ENCODE results near the gene CNTRL. TPM values are rescaled to one million over a fixed set of nuclear protein-coding genes. Genes with fewer than 3 reads are reported as not detected.

The CNTRL gene
- total RNA-seq, 1 experiment from 2014 or later = 44.9 TPM

DNA sequence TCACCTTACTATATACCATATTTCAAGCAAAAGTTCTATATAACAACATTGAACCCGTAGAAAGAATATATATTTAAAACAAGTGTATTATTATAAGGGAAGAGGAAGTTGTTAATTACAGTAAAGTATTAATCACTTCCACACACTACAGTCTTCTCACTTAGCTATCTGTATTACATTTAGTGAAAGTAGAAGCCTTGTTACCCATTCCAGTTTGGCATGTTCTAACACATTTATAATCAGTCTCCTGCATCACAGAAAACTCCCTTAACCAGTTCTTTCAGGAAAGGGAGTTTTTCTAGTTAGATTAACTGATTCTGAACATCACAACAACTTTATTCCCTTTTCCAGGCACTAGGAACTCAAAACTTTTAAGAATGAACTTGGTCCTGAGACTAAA is 120.0 kb downstream of the CNTRL start:
- Histone ChIP-seq H3K9me2 (ENCODE audit: insufficient read depth) (no peaks in the 10 kb centered on the region), H3K79me2 (ENCODE audit: low read depth) (peaks cover 98% of the 10 kb centered on the region), H3F3A (ENCODE audit: insufficient read depth, low read depth) (no peaks in the 10 kb centered on the region), H3K27ac (no peak overlapping the region), H3K27me3 (ENCODE audit: insufficient read depth, low read depth) (no peaks in the 10 kb centered on the region), H3K4me2 (peak overlapping the region; percentile 23), H2AFZ (no peak overlapping the region), H3K36me3 (ENCODE audit: low read depth) (0 out of 2 replicates have a peak, but pooled peaks cover 6% of the 10 kb centered on the region), H4K20me1 (ENCODE audit: insufficient read depth) (peaks cover 86% of the 10 kb centered on the region), H3K4me1 (replicated peaks; ENCODE audit: insufficient read depth) (peaks cover 41% of the 10 kb centered on the region), H3K4me3 (no peak overlapping the region), H3K9me3 (ENCODE audit: insufficient read depth, low read depth) (no peaks in the 10 kb centered on the region)
- TF ChIP-seq, protein P1, sequence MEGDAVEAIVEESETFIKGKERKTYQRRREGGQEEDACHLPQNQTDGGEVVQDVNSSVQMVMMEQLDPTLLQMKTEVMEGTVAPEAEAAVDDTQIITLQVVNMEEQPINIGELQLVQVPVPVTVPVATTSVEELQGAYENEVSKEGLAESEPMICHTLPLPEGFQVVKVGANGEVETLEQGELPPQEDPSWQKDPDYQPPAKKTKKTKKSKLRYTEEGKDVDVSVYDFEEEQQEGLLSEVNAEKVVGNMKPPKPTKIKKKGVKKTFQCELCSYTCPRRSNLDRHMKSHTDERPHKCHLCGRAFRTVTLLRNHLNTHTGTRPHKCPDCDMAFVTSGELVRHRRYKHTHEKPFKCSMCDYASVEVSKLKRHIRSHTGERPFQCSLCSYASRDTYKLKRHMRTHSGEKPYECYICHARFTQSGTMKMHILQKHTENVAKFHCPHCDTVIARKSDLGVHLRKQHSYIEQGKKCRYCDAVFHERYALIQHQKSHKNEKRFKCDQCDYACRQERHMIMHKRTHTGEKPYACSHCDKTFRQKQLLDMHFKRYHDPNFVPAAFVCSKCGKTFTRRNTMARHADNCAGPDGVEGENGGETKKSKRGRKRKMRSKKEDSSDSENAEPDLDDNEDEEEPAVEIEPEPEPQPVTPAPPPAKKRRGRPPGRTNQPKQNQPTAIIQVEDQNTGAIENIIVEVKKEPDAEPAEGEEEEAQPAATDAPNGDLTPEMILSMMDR (conservative IDR thresholded peaks at IDR 0.05) = no peak
- no peak for TF ChIP-seq EZH2 (IDR thresholded peaks at IDR 0.05; ENCODE audit: low read depth)
- POLR2A ChIA-PET (ENCODE audit: unreplicated experiment) = no interaction called here
- CTCF ChIA-PET = no interaction called here
- DNase-seq = peak in 1 of 2 experiments; percentile 61
- no TSS peak for BruUV-seq (replicated peaks)
- intact Hi-C loops (cut with micrococcal nuclease; ENCODE audit: unreplicated experiment) = loop anchor here (5.0 kb wide), 1 partner anchor 122 kb away; the partner anchor contains the start of gene CNTRL

DNA sequence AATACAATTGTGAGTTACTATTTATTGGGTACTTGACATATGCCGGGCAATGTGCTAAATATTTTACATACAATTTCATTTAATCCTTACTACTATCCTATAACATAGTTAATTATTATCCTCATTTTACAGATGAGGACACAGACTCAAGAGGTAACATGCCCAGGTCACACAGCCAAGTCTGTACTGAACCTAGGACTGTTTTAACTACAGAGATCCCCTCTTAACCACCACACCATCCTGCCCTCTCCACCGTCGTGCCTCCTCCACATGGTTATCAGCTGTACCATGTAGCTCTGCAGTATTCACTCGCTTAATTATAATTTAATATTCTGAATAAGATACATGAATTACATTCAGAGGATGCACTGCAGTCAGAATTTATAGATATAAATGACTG is 121.6 kb downstream of the CNTRL start:
- Histone ChIP-seq H3K27ac (peak overlapping the region; percentile 4; the same call in 1 of the 2 replicates), H3K4me2 (no peak overlapping the region), H3K9me2 (ENCODE audit: insufficient read depth) (no peaks in the 10 kb centered on the region), H4K20me1 (ENCODE audit: insufficient read depth) (peaks cover 89% of the 10 kb centered on the region), H2AFZ (no peak overlapping the region), H3K4me1 (replicated peaks; ENCODE audit: insufficient read depth) (peaks cover 50% of the 10 kb centered on the region), H3K4me3 (no peak overlapping the region), H3K36me3 (ENCODE audit: low read depth) (0 out of 2 replicates have a peak, but pooled peaks cover 6% of the 10 kb centered on the region), H3K79me2 (ENCODE audit: low read depth) (peaks cover 100% of the 10 kb centered on the region), H3F3A (ENCODE audit: insufficient read depth, low read depth) (no peaks in the 10 kb centered on the region), H3K9me3 (ENCODE audit: insufficient read depth, low read depth) (no peaks in the 10 kb centered on the region), H3K27me3 (ENCODE audit: insufficient read depth, low read depth) (no peaks in the 10 kb centered on the region)
- TF ChIP-seq, protein P1 (conservative IDR thresholded peaks at IDR 0.05) = no peak
- TF ChIP-seq EZH2 (IDR thresholded peaks at IDR 0.05; ENCODE audit: low read depth) = no peak
- no TSS peak for BruUV-seq (replicated peaks)
- intact Hi-C loops (cut with micrococcal nuclease; ENCODE audit: unreplicated experiment) = loop anchor here (5.0 kb wide), 1 partner anchor 124 kb away; the partner anchor contains the start of gene CNTRL
- POLR2A ChIA-PET (ENCODE audit: unreplicated experiment) = no interaction called here
- CTCF ChIA-PET = no interaction called here
- DNase-seq = no peak

DNA sequence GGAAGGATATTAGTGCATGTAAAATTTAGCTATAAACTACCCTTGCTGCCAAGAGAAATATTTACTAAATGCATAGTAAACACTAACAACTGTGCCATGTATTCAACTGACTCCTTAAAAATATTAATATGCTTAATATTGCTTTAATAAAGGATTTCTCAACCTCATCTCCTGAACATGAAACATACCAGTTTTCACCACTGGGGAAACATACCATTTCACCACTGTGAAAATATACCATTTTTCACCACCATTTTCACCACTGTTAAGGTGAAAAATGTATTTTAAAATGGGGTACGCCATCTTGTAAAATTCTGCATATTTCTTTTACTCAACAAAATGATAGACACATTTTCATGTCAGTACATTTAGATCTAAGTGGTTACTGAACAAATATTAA is 122.4 kb downstream of the CNTRL start:
- ChIA-PET POLR2A (ENCODE audit: unreplicated experiment) (no interaction called here), CTCF (interaction anchor here (0.5 kb wide), 1 partner anchor 124 kb away, joined by 6 read pairs; no protein-coding TSS in a partner anchor)
- Histone ChIP-seq H2AFZ (no peak overlapping the region), H3K4me2 (peak overlapping the region; percentile 88), H3K27ac (no peak overlapping the region), H3F3A (ENCODE audit: insufficient read depth, low read depth) (no peaks in the 10 kb centered on the region), H3K36me3 (ENCODE audit: low read depth) (0 out of 2 replicates have a peak, but pooled peaks cover 5% of the 10 kb centered on the region), H3K9me2 (ENCODE audit: insufficient read depth) (no peaks in the 10 kb centered on the region), H3K4me1 (replicated peaks; ENCODE audit: insufficient read depth) (peaks cover 50% of the 10 kb centered on the region), H3K9me3 (ENCODE audit: insufficient read depth, low read depth) (no peaks in the 10 kb centered on the region), H4K20me1 (ENCODE audit: insufficient read depth) (peaks cover 82% of the 10 kb centered on the region), H3K27me3 (ENCODE audit: insufficient read depth, low read depth) (no peaks in the 10 kb centered on the region), H3K4me3 (no peak overlapping the region), H3K79me2 (ENCODE audit: low read depth) (peaks cover 96% of the 10 kb centered on the region)
- DNase-seq = no peak
- TF ChIP-seq, protein P1 (conservative IDR thresholded peaks at IDR 0.05) = 0 out of 2 replicates have a peak, but pooled peaks have one; percentile 25
- TF ChIP-seq EZH2 (IDR thresholded peaks at IDR 0.05; ENCODE audit: low read depth) = no peak
- intact Hi-C loops (cut with micrococcal nuclease; ENCODE audit: unreplicated experiment) = loop anchor here (5.0 kb wide), 1 partner anchor 125 kb away; the partner anchor contains the start of gene CNTRL
- no TSS peak for BruUV-seq (replicated peaks)

All from PC-9 (cell line).